Liver (tissue), 9 donors: ENCODE measurements around the gene MUC13. TPM values are rescaled to one million over a fixed set of nuclear protein-coding genes. Genes with fewer than 3 reads are reported as not detected.
"Not testable (repeated sequence)": the region's sequence is repeated elsewhere in the genome, so short reads cannot be mapped to it uniquely, and the experiment has no call there.

Experiments
- DNase-seq: peaks from one replicate; pipeline ENCODE4 v3.0.0-alpha.2; 2017; ENCODE audit warnings: low spot score
- H3K27ac ChIP-seq, 2 donors: one replicate each; pipeline ENCODE4 v1.7.0; 2013; ENCODE audit warnings: inconsistent platforms in 2 of 2, low read length in 2 of 2, control low read depth in 1 of 2, low read depth in 1 of 2, mild to moderate bottlenecking in 1 of 2
- H3K27me3 ChIP-seq, 4 donors: one replicate each; pipeline versions ENCODE4 v1.6.1 to v1.7.0; 2013; ENCODE audit warnings: low read length in 3 of 4, inconsistent platforms in 1 of 4, mild to moderate bottlenecking in 1 of 4, moderate library complexity in 1 of 4; ENCODE audit not compliant: control insufficient read depth in 4 of 4, insufficient read depth in 4 of 4
- H3K36me3 ChIP-seq, 4 donors: one replicate each; pipeline versions ENCODE4 v1.6.1 to v1.7.0; 2013; ENCODE audit warnings: low read length in 3 of 4, mild to moderate bottlenecking in 3 of 4, low read depth in 1 of 4, moderate library complexity in 1 of 4; ENCODE audit not compliant: control insufficient read depth in 4 of 4, insufficient read depth in 3 of 4
- H3K4me1 ChIP-seq, 4 donors: one replicate each; pipeline versions ENCODE4 v1.6.1 to v1.7.0; 2013; ENCODE audit warnings: low read length in 3 of 4, mild to moderate bottlenecking in 3 of 4, moderate library complexity in 1 of 4; ENCODE audit not compliant: control insufficient read depth in 4 of 4, insufficient read depth in 4 of 4
- H3K4me3 ChIP-seq, 3 donors: one replicate each; pipeline versions ENCODE4 v1.6.1 to v1.7.0; 2013; ENCODE audit warnings: low read length in 3 of 3, control low read depth in 1 of 3, low read depth in 1 of 3, mild to moderate bottlenecking in 1 of 3
- H3K9ac ChIP-seq, 2 donors: one replicate each; pipeline ENCODE4 v1.7.0; 2013; ENCODE audit warnings: low read length in 2 of 2, mild to moderate bottlenecking in 2 of 2, moderate library complexity in 2 of 2, control low read depth in 1 of 2, low read depth in 1 of 2
- H3K9me3 ChIP-seq, 4 donors: one replicate each; pipeline versions ENCODE4 v1.6.1 to v1.7.0; 2013; ENCODE audit warnings: low read length in 3 of 4; ENCODE audit not compliant: control insufficient read depth in 4 of 4
- FOXA1 ChIP-seq: IDR thresholded peaks from 2 replicates; pipeline ENCODE4 v1.6.1; 2016; ENCODE audit warnings: antibody characterized with exemption
- HNF4A ChIP-seq, 2 donors: conservative IDR thresholded peaks; 2 replicates each; pipeline ENCODE4 v1.6.1; 2016; ENCODE audit warnings: antibody characterized with exemption in 2 of 2, mild to moderate bottlenecking in 2 of 2
- HNF4G ChIP-seq: IDR thresholded peaks from 2 replicates; pipeline ENCODE4 v1.6.1; 2016; ENCODE audit warnings: antibody characterized with exemption
- JUND ChIP-seq, 2 donors: IDR thresholded peaks; 2 replicates each; pipeline ENCODE4 v1.6.1; 2016; ENCODE audit warnings: antibody characterized with exemption in 2 of 2
- MAX ChIP-seq: IDR thresholded peaks from 2 replicates; pipeline ENCODE4 v1.6.1; 2016; ENCODE audit warnings: antibody characterized with exemption
- NR2F2 ChIP-seq: IDR thresholded peaks from 2 replicates; pipeline ENCODE4 v1.6.1; 2016; ENCODE audit warnings: antibody characterized with exemption
- RAD21 ChIP-seq, 2 donors: IDR thresholded peaks; 2 replicates each; pipeline ENCODE4 v1.6.1; 2016; ENCODE audit warnings: antibody characterized with exemption in 2 of 2, mild to moderate bottlenecking in 2 of 2
- SP1 ChIP-seq: IDR thresholded peaks from 2 replicates; pipeline ENCODE4 v1.6.1; 2018; ENCODE audit warnings: antibody characterized with exemption, mild to moderate bottlenecking
- TAF1 ChIP-seq: conservative IDR thresholded peaks from 2 replicates; pipeline ENCODE4 v1.6.1; 2016; ENCODE audit warnings: antibody characterized with exemption, mild to moderate bottlenecking
- YY1 ChIP-seq: IDR thresholded peaks from 2 replicates; pipeline ENCODE4 v1.6.1; 2016; ENCODE audit warnings: antibody characterized with exemption, mild to moderate bottlenecking
- WGBS: extraction: QIAGEN DNeasy Blood & Tissue Kit; methylation state at CpG from one replicate; pipeline ENCODE4 v1.1.7; 2013; 5-methylcytosine and 5-hydroxymethylcytosine counted together
- polyA plus RNA-seq, 2 donors: library from polyadenylated mRNA; stranded (reverse) in 1 of 2; unstranded in 1 of 2; fragments of 200-250 nt in 1 of 2; fragments of >200 nt in 1 of 2; fragmentation: Nextera tagmentation in 1 of 2; extraction: Ambion mirVana in 1 of 2; gene quantifications; one replicate each; pipeline versions ENCODE4 v1.2.1 to v1.2.3, GENCODE V29; 2013 to 2015
- total RNA-seq, 2 donors: library from RNA; depleted of rRNA; stranded (reverse); fragments of >200 nt; gene quantifications; one replicate each; pipeline ENCODE4 v1.2.3, GENCODE V29; 2014
- TF ChIP-seq, protein P1 (sequence below): IDR thresholded peaks from 2 replicates; pipeline ENCODE4 v1.6.1; 2016; ENCODE audit warnings: antibody characterized with exemption, mild to moderate bottlenecking
- TF ChIP-seq, protein P2 (sequence below): fragments of 150-350 bp; IDR thresholded peaks from 2 replicates; pipeline ENCODE4 v1.5.1; 2017; ENCODE audit warnings: improper control_type of control experiment, low read depth, low read length; ENCODE audit not compliant: missing input control
- TF ChIP-seq, protein P3 (sequence below): IDR thresholded peaks from 2 replicates; pipeline ENCODE4 v1.6.1; 2016; ENCODE audit warnings: antibody characterized with exemption
- donor health status: healthy.
- donor health status: healthy.
- donor health status: healthy.
- donor health status: healthy.
- donor health status: healthy.

Gene MUC13
- total and polyA plus RNA-seq, 4 donors, result under 0.01 to 0.45 TPM; not detected in 2

GRCh38 chr3:124960105-124960504 lies 25.6 kb upstream of the MUC13 start:
- Histone ChIP-seq H3K27me3 (no peaks in the 10 kb centered on the region), H3K36me3 (no peaks in the 10 kb centered on the region), H3K27ac (no peak overlapping the region), H3K9me3 (no peaks in the 10 kb centered on the region), H3K9ac (no peak overlapping the region), H3K4me3 (no peak overlapping the region), H3K4me1 (no peaks in the 10 kb centered on the region)
- TF ChIP-seq RAD21 (IDR thresholded peaks at IDR 0.05), result no peak
- TF ChIP-seq NR2F2, result no peak
- TF ChIP-seq HNF4G, result no peak
- TF ChIP-seq, protein P1, sequence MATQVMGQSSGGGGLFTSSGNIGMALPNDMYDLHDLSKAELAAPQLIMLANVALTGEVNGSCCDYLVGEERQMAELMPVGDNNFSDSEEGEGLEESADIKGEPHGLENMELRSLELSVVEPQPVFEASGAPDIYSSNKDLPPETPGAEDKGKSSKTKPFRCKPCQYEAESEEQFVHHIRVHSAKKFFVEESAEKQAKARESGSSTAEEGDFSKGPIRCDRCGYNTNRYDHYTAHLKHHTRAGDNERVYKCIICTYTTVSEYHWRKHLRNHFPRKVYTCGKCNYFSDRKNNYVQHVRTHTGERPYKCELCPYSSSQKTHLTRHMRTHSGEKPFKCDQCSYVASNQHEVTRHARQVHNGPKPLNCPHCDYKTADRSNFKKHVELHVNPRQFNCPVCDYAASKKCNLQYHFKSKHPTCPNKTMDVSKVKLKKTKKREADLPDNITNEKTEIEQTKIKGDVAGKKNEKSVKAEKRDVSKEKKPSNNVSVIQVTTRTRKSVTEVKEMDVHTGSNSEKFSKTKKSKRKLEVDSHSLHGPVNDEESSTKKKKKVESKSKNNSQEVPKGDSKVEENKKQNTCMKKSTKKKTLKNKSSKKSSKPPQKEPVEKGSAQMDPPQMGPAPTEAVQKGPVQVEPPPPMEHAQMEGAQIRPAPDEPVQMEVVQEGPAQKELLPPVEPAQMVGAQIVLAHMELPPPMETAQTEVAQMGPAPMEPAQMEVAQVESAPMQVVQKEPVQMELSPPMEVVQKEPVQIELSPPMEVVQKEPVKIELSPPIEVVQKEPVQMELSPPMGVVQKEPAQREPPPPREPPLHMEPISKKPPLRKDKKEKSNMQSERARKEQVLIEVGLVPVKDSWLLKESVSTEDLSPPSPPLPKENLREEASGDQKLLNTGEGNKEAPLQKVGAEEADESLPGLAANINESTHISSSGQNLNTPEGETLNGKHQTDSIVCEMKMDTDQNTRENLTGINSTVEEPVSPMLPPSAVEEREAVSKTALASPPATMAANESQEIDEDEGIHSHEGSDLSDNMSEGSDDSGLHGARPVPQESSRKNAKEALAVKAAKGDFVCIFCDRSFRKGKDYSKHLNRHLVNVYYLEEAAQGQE, result no peak
- TF ChIP-seq TAF1, result no peak
- no peak for TF ChIP-seq FOXA1
- TF ChIP-seq, protein P2, sequence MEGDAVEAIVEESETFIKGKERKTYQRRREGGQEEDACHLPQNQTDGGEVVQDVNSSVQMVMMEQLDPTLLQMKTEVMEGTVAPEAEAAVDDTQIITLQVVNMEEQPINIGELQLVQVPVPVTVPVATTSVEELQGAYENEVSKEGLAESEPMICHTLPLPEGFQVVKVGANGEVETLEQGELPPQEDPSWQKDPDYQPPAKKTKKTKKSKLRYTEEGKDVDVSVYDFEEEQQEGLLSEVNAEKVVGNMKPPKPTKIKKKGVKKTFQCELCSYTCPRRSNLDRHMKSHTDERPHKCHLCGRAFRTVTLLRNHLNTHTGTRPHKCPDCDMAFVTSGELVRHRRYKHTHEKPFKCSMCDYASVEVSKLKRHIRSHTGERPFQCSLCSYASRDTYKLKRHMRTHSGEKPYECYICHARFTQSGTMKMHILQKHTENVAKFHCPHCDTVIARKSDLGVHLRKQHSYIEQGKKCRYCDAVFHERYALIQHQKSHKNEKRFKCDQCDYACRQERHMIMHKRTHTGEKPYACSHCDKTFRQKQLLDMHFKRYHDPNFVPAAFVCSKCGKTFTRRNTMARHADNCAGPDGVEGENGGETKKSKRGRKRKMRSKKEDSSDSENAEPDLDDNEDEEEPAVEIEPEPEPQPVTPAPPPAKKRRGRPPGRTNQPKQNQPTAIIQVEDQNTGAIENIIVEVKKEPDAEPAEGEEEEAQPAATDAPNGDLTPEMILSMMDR, result no peak
- TF ChIP-seq, protein P3, sequence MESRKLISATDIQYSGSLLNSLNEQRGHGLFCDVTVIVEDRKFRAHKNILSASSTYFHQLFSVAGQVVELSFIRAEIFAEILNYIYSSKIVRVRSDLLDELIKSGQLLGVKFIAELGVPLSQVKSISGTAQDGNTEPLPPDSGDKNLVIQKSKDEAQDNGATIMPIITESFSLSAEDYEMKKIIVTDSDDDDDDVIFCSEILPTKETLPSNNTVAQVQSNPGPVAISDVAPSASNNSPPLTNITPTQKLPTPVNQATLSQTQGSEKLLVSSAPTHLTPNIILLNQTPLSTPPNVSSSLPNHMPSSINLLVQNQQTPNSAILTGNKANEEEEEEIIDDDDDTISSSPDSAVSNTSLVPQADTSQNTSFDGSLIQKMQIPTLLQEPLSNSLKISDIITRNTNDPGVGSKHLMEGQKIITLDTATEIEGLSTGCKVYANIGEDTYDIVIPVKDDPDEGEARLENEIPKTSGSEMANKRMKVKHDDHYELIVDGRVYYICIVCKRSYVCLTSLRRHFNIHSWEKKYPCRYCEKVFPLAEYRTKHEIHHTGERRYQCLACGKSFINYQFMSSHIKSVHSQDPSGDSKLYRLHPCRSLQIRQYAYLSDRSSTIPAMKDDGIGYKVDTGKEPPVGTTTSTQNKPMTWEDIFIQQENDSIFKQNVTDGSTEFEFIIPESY, result no peak
- no peak for TF ChIP-seq YY1
- no peak for TF ChIP-seq HNF4A (conservative IDR thresholded peaks at IDR 0.05)
- TF ChIP-seq MAX, result no peak
- TF ChIP-seq SP1, result no peak
- no peak for TF ChIP-seq JUND (IDR thresholded peaks at IDR 0.05)
- WGBS, result 67% methylated on average over 3 of the region's 3 CpGs
- no peak for DNase-seq

DNA sequence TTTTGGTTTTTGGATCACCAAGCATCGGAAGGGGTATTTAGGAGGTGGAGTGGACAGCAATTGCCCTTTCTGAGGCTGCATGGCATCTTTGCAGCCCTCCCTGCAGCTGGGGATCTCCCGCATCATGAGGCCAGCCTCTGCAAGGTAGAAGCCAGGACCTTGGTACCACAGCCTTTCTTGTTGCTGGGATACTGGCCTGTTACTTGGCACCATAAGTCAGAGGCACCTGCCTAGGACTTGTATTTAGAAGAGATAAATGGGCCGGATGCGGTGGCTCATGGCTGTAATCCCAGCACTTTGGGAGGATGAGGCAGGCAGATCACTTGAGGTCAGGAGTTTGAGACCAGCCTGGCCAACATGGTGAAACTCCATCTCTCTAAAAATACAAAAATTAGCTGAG lies 23.4 kb upstream of the MUC13 start:
- not testable (repeated sequence) for H3K27me3 ChIP-seq, H3K36me3 ChIP-seq, DNase-seq, H3K27ac ChIP-seq, H3K4me3 ChIP-seq, H3K9ac ChIP-seq, H3K9me3 ChIP-seq, H3K4me1 ChIP-seq
- whole genome bisulfite sequencing, result 89% methylated on average over 4 of the region's 4 CpGs
